DMS53 (cell line): ENCODE data around the gene RIOK2.
A peak's percentile ranks its signal among the peaks of the same experiment; 100 is the strongest.
"Not testable (repeated sequence)": the region's sequence is repeated elsewhere in the genome, so short reads cannot be mapped to it uniquely, and the experiment has no call there.

Source experiments
- DNase-seq: peaks from one replicate; lab custom pipeline; 2025; lab: John Stamatoyannopoulos, UW

RIOK2 gene

DNA sequence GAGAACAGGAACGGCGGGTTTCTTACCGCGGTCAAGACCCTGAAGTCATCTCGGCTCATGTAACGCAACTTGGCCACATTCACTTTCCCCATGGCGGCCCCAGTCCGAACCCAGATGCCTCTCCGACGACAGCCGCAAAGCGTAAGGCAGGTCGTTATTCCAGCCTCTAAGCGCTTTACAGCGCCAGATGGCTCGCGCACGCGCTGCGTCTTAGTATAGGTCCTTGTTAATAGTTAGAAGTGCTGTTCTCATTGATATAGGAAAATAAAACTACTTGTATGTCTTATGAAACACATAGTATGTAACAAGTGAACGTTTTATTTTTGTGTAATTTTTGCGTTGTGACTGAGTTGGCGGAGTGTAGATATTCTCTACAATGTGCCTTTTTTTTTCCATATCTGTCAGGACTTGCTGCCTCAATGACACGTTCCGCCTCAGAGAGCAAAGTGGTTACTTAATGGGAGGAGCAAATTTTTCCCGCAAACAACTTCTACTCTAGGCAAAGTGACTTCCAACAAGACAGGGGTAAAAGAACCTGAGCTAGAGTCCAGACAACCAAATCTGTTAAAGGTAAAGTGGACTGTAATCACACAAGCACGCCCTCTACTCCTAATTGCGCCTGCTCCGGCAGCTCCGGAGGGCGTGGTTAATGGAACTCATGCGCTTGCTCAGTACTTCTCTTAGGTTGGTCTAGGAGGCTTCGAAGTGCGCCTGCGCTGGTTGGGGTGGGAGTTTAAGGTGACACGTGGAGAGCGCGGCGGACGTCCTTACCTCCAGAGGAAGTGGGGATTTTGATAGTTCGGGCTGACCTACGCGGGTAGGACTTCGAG is at the start of gene RIOK2:
Gene RIOK2 (minus strand): TSS at position 148 of the 830 bp plus-strand sequence. CDS start 56 bp downstream, at position 92.
- DNase-seq = peak; percentile 99

GRCh38 chr5:97231025-97231636 is 48.1 kb upstream of the RIOK2 start:
- peak; percentile 85 for DNase-seq

DNA sequence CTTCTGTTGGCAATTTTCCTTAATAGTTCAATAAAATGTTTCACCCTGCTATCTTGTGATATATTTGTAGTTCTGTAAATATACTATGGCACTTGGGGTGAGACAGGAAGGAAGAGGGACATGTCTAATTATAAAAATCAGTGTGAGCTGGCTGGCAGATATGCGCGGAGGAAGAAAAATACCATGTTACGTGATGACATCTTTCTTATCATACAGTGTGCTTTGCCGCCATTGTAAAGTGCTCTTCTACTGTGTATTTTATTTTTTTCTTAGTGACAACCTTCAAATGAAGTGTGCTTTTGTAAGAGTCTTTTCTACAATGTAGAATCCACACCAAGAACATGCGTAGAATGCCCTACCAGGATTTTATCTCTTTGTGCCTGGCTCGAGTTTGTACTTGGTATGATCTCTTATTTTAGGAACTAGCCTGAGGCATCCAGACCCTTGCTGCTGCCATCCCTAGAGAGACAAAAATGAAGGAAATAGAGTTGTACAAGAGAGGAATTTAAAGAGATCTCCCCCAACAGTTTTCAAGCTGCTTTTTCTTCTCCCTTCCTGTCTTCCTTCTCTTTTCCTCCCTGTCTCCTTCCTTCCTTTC is 46.7 kb upstream of the RIOK2 start:
- DNase-seq = no peak

DNA sequence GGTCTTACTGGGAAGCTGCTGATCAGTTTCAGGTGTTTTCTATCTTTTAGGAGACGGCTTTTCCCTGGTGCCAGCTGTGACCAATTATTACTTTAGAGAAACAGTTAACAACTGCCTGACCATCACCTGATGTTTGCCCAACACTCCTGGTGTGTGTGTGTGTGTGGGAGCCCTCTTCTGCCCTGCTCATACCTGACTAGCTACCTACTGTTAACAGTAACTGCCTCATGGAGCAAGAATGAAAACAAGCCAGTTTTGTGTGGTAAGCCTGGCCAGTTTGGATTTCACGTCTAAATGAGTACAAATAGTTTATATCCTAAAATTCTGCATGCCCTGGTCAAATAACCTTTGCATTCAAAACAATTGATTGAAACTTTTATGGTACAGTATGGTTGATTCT is 46.1 kb upstream of the RIOK2 start:
- peak; percentile 41 for DNase-seq

DNA sequence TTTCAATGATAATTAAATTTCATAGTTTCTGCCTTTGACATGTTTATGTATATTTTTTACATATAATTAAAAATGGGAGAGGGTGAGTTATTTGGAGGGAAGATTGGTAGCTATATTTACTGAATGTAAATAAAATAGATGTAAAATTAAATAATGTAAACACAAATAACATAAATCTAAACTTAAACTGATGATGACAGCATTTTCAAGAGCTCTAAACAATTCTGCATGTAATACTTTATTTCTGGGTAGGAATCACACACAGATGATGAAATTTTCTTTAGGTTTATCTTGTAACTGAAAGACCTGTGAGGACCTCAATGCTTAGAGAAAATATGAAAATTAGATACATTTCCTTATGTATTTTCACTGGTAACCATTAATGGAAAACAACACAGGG is 42.2 kb upstream of the RIOK2 start:
- no peak for DNase-seq

GRCh38 chr5:97224112-97224750 is 41.2 kb upstream of the RIOK2 start:
- DNase-seq = no peak

DNA sequence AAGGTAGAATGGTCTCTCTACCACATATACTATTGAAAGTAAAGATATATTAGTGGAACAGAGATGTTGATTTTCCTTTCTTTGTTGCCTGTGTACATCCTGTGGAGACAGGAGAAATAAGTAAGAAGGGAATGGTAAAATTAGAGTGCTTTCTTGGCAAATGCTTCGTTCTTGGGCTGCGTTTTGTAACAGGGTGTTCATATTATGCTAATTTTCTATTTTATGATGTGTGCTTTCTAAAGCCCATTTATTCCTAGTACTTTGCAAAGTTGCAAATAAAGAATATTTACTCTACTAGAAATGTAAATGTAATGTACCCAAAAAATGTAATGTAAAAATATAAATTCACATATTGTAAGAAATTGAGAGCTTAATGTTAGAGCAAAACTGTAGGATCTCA is 40.5 kb upstream of the RIOK2 start:
- DNase-seq = no peak

DNA sequence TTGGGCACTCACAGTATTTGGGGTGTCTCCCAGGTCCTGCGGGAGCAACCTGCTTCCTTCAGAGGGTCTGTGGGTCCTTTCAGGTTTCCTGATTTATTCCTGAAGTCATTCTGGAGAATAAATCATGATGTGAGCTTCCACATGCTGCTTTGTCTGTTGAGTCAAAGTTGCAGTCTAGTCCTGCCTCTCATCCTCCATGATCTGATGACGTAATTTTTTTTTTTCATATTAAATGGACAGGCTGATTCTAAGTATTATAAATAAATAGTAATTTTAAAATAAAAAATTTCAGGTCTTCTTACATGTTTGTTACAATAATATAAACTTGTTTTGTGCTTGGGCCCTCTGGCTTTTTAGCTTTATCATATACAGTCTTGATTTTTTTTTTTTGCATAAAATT is 26.3 kb upstream of the RIOK2 start:
- no peak for DNase-seq

GRCh38 chr5:97208714-97209113 is 25.7 kb upstream of the RIOK2 start:
- DNase-seq = no peak

DNA sequence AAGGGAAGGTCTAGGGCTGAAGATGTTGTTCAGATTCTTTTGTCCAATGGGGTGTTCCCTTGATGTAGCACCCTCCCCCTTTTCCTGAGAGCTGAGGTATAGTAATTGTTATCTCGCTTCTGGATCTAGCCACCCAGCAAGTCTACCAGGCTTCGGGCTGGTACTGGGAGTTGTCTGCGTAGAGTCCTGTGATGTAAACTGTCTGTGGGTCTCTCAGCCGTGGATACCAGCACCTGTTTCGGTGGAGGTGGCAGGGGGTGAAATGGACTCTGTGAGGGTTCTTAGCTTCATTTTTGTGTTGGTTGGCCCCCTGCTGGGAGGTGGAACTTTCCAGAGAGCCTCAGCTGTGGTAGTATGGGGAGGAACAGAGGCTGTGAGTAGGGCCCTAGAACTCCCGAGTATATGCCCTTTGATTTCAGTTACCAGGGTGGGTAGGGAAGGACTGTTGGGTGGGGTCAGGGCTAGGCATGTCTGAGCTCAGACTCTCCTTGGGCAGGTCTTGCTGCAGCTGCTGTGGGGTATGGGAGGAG is 25.2 kb upstream of the RIOK2 start:
- no peak for DNase-seq

GRCh38 chr5:97194366-97194765 is 11.3 kb upstream of the RIOK2 start:
- no peak for DNase-seq

GRCh38 chr5:97193355-97193688 is 10.3 kb upstream of the RIOK2 start:
- DNase-seq = no peak

GRCh38 chr5:97192580-97193354 is 9.7 kb upstream of the RIOK2 start:
- DNase-seq = no peak

DNA sequence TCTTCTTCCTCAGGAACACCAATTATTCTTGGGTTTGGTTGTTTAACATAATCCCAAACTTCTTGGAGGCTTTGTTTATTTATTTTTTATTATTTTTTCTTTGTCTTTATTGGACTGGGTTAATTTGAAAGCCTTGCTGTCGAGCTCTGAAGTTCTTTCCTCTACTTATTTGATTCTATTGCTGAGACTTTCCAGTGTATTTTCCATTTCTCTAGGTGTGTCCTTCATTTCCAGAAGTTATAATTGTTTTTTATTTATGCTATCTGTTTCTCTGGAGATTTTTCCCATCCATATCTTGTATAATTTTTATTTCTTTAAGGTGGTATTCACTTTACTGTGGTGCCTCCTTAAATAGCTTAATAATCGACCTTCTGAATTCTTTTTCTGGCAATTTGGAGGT is 8.8 kb upstream of the RIOK2 start:
- no peak for DNase-seq

- not testable (repeated sequence) for DNase-seq
Measured at GRCh38 chr5:97189523-97189922, 6.5 kb upstream of the RIOK2 start.

- DNase-seq = no peak
Measured at GRCh38 chr5:97183930-97184213, 825 bp upstream of the RIOK2 start.

DNA sequence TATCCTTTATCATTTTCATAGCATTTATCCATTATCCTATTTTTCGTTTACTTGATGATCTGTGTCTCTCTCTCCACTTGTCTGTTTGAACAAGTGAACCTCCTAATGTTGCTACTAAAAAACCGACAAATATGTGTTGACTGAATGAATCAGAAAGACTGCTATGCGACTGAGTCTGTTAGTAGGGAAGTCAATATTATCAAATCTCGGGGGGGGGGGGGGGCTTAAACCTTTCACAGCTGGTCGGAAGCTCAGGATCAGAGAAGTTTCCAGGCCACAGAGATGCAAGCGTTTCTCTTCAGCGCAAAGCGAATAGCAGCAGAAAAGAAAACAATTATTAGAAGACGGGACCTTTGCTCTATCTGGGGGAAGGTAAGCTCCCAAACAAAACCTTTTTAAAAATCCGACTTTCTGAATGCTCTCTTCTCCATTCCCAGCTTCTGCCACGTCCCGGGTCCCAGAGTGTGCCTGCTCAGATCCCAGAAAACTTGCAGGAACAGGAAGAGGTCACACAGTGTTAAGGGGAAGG is 412 bp downstream of the RIOK2 start:
- DNase-seq = peak; percentile 57

DNA sequence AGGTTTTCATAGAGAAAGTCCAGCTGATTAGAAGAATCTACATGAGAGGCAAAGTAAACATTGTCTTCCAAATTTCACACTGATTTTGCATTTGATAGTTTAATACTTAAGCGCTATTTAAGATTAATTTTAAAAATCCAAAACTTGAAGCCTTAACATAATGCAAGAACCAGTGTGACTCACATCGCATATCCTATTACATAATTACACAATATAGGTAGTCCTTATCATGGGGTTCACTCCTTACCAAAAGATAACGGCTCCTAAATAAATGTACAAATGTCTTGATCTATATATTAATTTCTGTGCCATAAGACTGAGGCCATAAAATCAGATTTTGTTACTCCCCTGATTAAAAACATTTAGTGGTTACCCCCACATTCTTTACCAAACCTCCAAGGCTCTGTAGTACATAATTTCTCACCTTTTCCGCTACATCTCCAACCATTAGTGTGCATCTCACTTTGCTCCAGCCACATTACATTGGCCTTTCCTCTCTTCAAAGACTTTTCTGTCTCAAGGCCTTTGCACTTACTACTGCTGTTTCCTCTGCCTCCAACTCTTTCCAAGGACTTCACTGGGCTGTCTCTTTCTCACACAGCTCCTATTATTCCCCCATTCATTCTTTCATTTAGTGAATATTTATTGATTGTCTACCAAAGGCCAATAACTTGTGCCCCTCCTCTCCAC is 1.0 kb downstream of the RIOK2 start:
- peak; percentile 16 for DNase-seq

GRCh38 chr5:97179457-97179856 is 3.6 kb downstream of the RIOK2 start:
- DNase-seq = not testable (repeated sequence)

DNA sequence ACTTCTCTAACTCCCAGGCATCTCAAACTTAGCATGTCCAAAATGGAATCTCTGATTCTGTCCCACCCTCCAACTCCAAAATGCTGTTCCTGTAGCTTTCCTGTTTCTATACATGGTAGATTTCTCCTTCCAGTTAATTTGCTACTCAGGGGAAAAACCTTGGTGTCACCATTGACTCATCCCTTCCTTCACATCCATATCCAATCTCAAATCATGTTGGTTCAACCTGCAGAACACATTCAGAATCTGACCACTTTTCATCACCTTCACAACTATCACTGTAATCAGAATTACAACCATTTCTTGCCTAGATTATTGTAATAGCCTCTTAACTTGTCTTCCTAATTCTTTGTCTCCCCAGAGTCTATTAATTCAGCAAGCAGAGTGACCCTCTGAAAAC is 10.8 kb downstream of the RIOK2 start:
- no peak for DNase-seq

- no peak for DNase-seq
Measured at GRCh38 chr5:97171703-97172102, 11.3 kb downstream of the RIOK2 start.
